ENCODE data around the gene ATPAF2.

ATPAF2 gene

GRCh38 chr17:18004345-18004744, 34.6 kb downstream of the ATPAF2 start:
- Histone ChIP-seq H3K9me2 (ENCODE audit: low read depth, low read length) (no peaks in the 10 kb centered on the region), H3K27ac (ENCODE audit: low read depth, low read length, poor library complexity, severe bottlenecking) (no peak overlapping the region), H3K36me3 (ENCODE audit: insufficient read depth, low read length) (peaks cover 22% of the 10 kb centered on the region; the same call in 1 of the 2 replicates), H2AFZ (ENCODE audit: low read length) (no peak overlapping the region), H3K79me2 (ENCODE audit: insufficient read depth, low read length) (no peaks in the 10 kb centered on the region), H3K4me3 (ENCODE audit: low read depth, low read length, poor library complexity, severe bottlenecking) (no peak overlapping the region), H3K9ac (ENCODE audit: low read length) (no peak overlapping the region), H3K9me3 (ENCODE audit: low read length) (no peaks in the 10 kb centered on the region), H3K27me3 (ENCODE audit: insufficient read depth, low read length) (no peaks in the 10 kb centered on the region), H3K4me2 (ENCODE audit: low read length) (no peak overlapping the region), H4K20me1 (ENCODE audit: insufficient read depth, low read length) (no peaks in the 10 kb centered on the region), H3K4me1 (ENCODE audit: insufficient read depth, low read length, severe bottlenecking) (no peaks in the 10 kb centered on the region), H3F3A (ENCODE audit: insufficient read depth, low read length) (no peaks in the 10 kb centered on the region)
- TF ChIP-seq EZH2 (IDR thresholded peaks at IDR 0.05; ENCODE audit: borderline replicate concordance, low read length), result no peak
- TF ChIP-seq CTCF (IDR thresholded peaks at IDR 0.05; ENCODE audit: low read length), result no peak

- H3K27me3 ChIP-seq (ENCODE audit: insufficient read depth, low read length), result no peaks in the 10 kb centered on the region
- no peaks in the 10 kb centered on the region for H3K79me2 ChIP-seq (ENCODE audit: insufficient read depth, low read length)
- no peaks in the 10 kb centered on the region for H3K9me3 ChIP-seq (ENCODE audit: low read length)
- H3K9me2 ChIP-seq (ENCODE audit: low read depth, low read length), result no peaks in the 10 kb centered on the region
- H2AFZ ChIP-seq (ENCODE audit: low read length), result no peak overlapping the region
- no peaks in the 10 kb centered on the region for H3K4me1 ChIP-seq (ENCODE audit: insufficient read depth, low read length, severe bottlenecking)
- no peak overlapping the region for H3K4me2 ChIP-seq (ENCODE audit: low read length)
- no peak overlapping the region for H3K4me3 ChIP-seq (ENCODE audit: low read depth, low read length, poor library complexity, severe bottlenecking)
- H3K27ac ChIP-seq (ENCODE audit: low read depth, low read length, poor library complexity, severe bottlenecking), result no peak overlapping the region
- no peak overlapping the region for H3K9ac ChIP-seq (ENCODE audit: low read length)
- no peaks in the 10 kb centered on the region for H3F3A ChIP-seq (ENCODE audit: insufficient read depth, low read length)
- TF ChIP-seq CTCF (IDR thresholded peaks at IDR 0.05; ENCODE audit: low read length) (no peak), EZH2 (IDR thresholded peaks at IDR 0.05; ENCODE audit: borderline replicate concordance, low read length) (no peak)
- 0 out of 2 replicates have a peak, but pooled peaks cover 9% of the 10 kb centered on the region for H3K36me3 ChIP-seq (ENCODE audit: insufficient read depth, low read length)
- no peaks in the 10 kb centered on the region for H4K20me1 ChIP-seq (ENCODE audit: insufficient read depth, low read length)
These were observed 36.8 kb downstream of the ATPAF2 start for GRCh38 chr17:18002171-18002570.

- Histone ChIP-seq H3K79me2 (ENCODE audit: insufficient read depth, low read length) (no peaks in the 10 kb centered on the region), H3K9me3 (ENCODE audit: low read length) (no peaks in the 10 kb centered on the region), H2AFZ (ENCODE audit: low read length) (no peak overlapping the region), H3K4me1 (ENCODE audit: insufficient read depth, low read length, severe bottlenecking) (no peaks in the 10 kb centered on the region), H3K4me3 (ENCODE audit: low read depth, low read length, poor library complexity, severe bottlenecking) (no peak overlapping the region), H3K27me3 (ENCODE audit: insufficient read depth, low read length) (no peaks in the 10 kb centered on the region), H3K4me2 (ENCODE audit: low read length) (no peak overlapping the region), H3K27ac (ENCODE audit: low read depth, low read length, poor library complexity, severe bottlenecking) (no peak overlapping the region), H3K9me2 (ENCODE audit: low read depth, low read length) (no peaks in the 10 kb centered on the region), H4K20me1 (ENCODE audit: insufficient read depth, low read length) (no peaks in the 10 kb centered on the region), H3K36me3 (ENCODE audit: insufficient read depth, low read length) (no peaks in the 10 kb centered on the region), H3K9ac (ENCODE audit: low read length) (no peak overlapping the region), H3F3A (ENCODE audit: insufficient read depth, low read length) (no peaks in the 10 kb centered on the region)
- no peak for TF ChIP-seq CTCF (IDR thresholded peaks at IDR 0.05; ENCODE audit: low read length)
- no peak for TF ChIP-seq EZH2 (IDR thresholded peaks at IDR 0.05; ENCODE audit: borderline replicate concordance, low read length)
These were observed 38.9 kb downstream of the ATPAF2 start for GRCh38 chr17:18000030-18000408.

All from OCI-LY1 (cell line).